NCI-H187 (cell line): ENCODE measurements around the gene DCAF4L1.

Experiments used
- DNase-seq, 2 experiments: peaks; one replicate each; lab custom pipeline; 2025; lab: John Stamatoyannopoulos, UW

Gene DCAF4L1

DNA sequence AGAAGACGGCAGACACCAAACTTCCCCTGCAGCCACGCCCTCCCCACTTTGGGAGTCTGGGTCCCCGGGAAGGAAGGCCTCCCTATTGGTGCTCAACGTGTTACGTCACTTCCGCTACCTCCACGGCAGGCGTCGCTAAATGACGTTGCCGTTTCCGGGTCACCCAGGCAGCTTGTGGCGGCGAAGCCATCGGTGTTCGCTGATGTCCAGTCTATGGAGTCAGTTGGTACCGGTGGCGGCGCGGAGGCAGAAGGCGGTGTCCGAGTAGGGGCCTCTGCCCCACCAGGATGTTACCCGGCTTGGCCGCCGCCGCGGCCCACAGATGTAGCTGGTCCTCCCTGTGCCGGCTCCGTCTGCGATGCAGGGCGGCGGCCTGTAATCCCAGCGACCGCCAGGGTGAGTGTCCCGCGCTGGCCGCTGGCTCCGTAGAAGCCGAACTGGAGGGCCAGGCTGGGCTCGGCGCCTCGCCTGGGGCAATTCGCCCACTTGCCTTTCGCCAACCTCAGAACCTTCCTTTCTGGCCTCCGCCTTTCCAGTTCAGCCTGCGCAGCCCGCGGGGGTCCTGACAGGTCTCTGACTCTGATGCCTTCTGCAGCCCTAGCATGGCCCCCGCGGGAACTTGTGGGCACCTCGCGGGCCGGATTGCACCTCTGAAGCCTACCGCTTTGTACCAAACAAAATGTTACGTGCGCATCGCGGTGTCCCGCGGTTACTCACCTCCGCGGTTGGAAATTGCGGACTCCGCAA is 9.0 kb downstream of the DCAF4L1 start, which contains the start of gene SLC30A9:
TSS of gene SLC30A9 (plus strand) at position 166 of the 747 bp plus-strand sequence. CDS start at position 288, 122 bp downstream.
- DNase-seq: peak; percentile 59 to 89

DNA sequence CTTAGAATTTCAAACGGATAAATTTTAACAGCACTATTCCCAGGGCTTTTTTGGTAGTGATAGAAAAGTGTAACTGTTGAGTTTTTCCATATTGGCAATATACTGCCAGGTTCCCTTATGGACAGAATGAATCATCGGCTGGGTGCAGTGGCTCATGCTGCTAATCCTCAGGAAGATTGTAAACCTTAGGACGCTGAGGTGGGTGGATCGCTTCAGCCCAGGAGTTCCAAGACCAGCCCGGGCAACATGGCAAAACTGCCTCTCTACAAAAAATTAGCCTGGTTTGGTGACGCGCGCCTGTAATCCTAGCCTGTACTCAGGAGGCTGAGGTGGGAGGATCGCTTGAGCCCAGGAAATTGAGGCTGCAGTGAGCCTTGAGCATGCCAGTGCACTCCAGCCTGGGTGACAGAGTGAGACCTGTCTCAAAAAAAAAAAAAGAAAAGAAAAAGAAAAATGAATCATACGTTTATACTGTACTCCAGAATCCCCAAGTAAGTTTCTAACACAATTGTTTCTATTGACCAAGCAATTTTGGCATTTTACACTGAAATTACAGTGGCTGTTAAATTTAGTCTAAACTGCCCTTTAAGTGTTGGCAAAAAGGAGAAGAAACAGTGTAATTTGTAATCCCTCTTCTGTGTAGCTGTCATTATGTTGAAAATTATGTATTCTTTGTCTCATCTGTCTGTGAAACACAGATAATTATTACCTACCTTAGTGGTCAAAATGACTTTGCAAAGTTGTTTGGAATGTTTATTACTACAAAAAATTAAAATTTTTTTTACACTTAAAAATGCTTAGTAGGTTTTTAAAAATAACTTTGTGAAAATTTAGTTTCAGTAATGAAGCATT is 10.6 kb downstream of the DCAF4L1 start:
- no peak for DNase-seq

DNA sequence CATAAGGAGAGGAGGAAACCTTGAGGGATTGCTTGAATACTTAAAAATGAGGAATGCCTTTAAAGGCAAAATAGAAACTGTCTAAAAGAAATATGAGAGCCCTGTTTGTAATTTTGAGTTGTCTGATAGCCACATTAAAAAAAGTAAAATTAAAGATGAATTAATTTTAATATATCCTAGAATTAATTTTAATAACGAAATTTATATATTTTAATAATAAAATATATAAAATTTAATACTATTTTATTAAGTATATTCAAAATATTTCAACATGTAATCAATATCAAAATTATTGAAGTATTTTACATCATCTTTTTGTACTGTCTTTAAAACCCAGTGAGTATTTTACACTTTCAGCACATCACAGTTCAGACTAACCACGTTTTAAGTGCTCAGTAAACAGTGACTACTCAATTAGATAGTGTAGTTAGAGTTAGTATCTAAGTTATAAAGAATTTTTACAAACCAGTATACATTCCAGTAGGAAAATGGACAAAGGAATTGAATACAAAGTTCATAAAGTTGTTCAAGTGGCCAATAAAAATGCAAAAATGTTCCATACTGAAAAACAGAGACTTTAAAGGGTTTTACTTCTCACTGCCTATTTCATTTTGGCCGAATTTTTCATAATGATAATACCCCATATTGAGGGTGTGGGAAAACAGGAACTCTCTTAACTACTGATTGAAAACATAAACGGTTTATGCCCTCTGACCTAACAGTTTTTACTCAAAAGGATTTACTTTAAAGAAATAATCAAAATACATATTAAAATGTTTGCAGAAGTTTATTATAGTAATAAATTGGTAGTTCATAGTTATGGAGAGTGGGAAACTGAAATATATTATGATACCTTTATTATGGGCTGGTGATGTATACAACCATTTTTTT is 11.7 kb downstream of the DCAF4L1 start:
- no peak for DNase-seq

DNA sequence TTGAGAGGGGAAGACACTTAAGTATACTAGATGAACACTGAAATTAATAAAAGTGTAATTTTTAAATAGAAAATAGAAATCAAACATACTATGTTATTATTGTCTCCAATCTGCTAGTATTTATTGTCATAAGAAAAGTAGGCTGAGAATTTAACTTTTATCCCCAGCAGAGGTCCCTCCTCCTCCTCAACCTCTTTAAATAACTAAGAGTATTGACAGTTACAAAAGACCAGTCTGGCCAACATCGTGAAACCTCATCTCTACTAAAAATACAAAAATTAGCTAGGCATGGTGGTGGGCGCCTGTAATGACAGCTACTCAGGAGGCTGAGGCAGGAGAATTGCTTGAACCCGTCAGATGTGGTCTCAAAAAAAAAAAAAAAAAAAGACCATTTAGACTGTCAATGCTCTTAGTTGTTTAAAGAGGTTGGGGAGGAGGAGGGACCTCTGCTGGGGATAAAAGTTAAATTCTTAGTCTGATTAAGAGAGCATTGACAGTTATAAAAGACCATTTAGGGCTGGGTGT is 13.0 kb downstream of the DCAF4L1 start:
- DNase-seq: no peak

DNA sequence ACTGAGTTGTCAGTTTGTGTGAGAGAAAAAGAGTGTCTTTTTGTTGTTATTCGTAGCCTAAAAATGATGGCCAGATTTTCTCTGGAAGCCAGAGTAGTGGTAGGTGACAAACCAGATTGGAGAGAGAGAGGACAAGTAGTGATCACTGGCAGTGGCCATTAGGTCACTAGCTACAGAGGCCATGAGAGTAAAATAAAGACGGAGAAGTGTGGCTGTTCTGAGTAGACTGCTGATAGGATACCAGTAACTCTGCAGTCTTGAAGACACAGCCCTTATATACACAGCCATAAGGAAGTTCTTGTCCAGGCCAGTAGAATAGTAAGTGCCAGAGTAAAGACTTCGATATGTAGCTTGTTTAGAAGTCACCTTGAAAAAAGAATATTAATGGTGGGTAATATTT is 16.5 kb downstream of the DCAF4L1 start:
- no peak for DNase-seq

DNA sequence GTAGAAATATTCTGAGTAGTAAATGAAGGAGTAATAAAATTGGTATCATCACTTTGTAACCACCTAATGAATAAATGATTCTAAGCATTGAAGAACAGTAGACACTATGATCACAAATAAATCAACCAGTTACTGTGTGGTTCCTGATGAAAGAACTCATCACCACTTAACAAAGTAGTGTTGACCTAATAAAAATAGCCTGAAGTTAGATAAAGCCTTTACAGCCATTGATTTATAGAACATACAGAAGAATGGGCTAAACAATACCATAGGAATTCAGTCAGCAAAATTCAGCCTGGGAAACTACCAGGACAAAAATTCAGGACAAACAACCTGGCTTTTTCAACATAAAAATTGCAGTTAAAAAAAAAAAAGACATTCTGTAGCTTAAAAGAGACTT is 17.8 kb downstream of the DCAF4L1 start:
- DNase-seq: no peak

DNA sequence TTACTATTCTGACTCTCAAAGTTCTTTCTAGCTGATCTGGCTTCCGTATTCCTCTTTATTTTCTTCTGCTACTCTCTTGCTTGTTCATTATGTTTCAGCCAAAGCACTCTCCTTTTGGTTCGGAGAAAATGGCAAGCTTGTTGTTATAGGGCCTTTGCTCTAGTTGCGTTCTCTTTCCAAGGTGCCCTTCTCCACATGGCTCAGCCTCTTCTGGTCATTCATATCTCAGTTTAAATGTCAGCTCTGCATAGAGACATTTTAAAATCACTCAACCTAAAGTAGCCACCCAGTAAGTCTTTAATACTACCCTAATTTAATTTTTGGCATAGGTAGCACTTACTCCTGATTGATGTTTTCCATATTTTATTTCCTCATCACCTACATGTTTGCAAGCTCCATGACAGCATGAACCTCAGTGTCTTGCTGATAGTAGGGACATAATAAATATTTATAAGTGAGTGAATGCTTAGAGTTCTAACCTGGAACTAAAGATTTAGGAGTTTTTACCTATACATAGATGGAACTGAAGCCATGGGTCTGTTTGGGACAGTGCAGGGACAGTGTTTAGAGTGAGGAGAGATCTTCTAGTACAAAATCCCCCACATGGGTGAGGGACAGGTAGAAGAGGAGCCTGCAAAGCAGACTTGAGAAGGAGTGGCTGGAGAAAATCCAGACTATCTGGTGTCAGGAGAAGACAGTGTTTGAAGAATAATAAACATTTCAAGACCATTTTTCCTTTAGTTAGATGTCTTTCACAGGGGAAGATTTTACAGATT is 26.6 kb downstream of the DCAF4L1 start:
- no peak for DNase-seq

DNA sequence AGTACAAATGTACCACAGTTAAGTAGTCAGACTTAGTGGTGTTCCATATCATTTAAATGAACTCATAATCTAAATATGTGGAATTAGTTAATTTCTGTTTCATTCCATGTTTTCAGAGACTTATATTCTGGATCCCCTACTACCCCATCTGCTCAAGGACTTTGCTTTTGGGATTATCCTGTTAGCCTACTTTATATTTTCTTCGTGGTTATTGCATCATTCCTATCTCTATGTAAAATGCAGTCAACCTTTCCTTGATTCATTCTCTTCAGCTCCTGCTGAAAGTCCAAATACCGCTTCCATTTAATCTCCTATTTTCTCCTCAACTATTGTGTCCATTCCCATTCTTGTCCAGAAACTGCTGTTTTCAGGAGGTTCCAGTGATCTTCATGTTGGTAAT is 33.9 kb downstream of the DCAF4L1 start:
- DNase-seq: no peak

DNA sequence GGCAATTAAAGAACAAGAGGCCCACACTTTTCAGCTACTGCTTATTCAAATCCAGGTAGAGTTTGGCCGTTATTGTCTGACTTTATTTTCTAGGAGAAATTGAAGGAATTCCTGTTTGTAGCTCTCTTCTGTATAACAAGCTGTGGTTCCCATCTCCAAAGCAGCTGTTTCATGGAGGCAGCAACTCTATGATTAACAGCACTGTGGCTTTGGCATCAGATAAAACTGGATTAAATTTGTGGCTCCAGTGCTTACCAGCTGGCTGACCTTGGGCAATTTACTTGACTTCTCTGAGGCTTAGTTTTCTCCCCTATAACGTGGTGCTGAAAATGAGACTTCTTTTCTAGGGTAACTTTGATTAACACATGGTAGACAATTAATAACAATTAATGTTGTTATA is 36.9 kb downstream of the DCAF4L1 start:
- DNase-seq: no peak
